ENCODE measurements around the gene AHI1.

The AHI1 gene

GRCh38 chr6:135310291-135310690 is 187.2 kb downstream of the AHI1 start:
- no peaks in the 10 kb centered on the region for H3K9me3 Mint-ChIP-seq
- H3K36me3 Mint-ChIP-seq (ENCODE audit: low read depth), result peaks cover 30% of the 10 kb centered on the region
- no peaks in the 10 kb centered on the region for H3K27me3 Mint-ChIP-seq
- H3K4me3 Mint-ChIP-seq, result no peak overlapping the region
- no peak overlapping the region for H3K27ac Mint-ChIP-seq
- no peak for DNase-seq
- no peaks in the 10 kb centered on the region for H3K4me1 Mint-ChIP-seq (ENCODE audit: low read depth)

- Mint-ChIP-seq H3K27ac (no peak overlapping the region), H3K9me3 (peaks cover 2% of the 10 kb centered on the region), H3K4me3 (no peak overlapping the region), H3K36me3 (ENCODE audit: low read depth) (peaks cover 49% of the 10 kb centered on the region), H3K27me3 (no peaks in the 10 kb centered on the region), H3K4me1 (ENCODE audit: low read depth) (no peaks in the 10 kb centered on the region)
- no peak for DNase-seq
Measured at GRCh38 chr6:135306740-135307420, 190.7 kb downstream of the AHI1 start.

GRCh38 chr6:135306166-135306565 is 191.4 kb downstream of the AHI1 start:
- Mint-ChIP-seq H3K4me1 (ENCODE audit: low read depth) (no peaks in the 10 kb centered on the region), H3K27me3 (no peaks in the 10 kb centered on the region), H3K27ac (no peak overlapping the region), H3K4me3 (no peak overlapping the region), H3K36me3 (ENCODE audit: low read depth) (peaks cover 52% of the 10 kb centered on the region), H3K9me3 (peaks cover 2% of the 10 kb centered on the region)
- DNase-seq, result no peak

GRCh38 chr6:135305684-135306083 is 191.9 kb downstream of the AHI1 start:
- H3K4me3 Mint-ChIP-seq, result no peak overlapping the region
- H3K9me3 Mint-ChIP-seq, result peaks cover 2% of the 10 kb centered on the region
- no peaks in the 10 kb centered on the region for H3K4me1 Mint-ChIP-seq (ENCODE audit: low read depth)
- DNase-seq, result no peak
- H3K27me3 Mint-ChIP-seq, result no peaks in the 10 kb centered on the region
- peaks cover 52% of the 10 kb centered on the region for H3K36me3 Mint-ChIP-seq (ENCODE audit: low read depth)
- H3K27ac Mint-ChIP-seq, result no peak overlapping the region

GRCh38 chr6:135304883-135305282 is 192.7 kb downstream of the AHI1 start:
- H3K4me1 Mint-ChIP-seq (ENCODE audit: low read depth), result no peaks in the 10 kb centered on the region
- H3K9me3 Mint-ChIP-seq, result peaks cover 2% of the 10 kb centered on the region
- DNase-seq, result no peak
- H3K27ac Mint-ChIP-seq, result no peak overlapping the region
- no peak overlapping the region for H3K4me3 Mint-ChIP-seq
- no peaks in the 10 kb centered on the region for H3K27me3 Mint-ChIP-seq
- peaks cover 55% of the 10 kb centered on the region for H3K36me3 Mint-ChIP-seq (ENCODE audit: low read depth)

GRCh38 chr6:135301304-135301703 is 196.2 kb downstream of the AHI1 start:
- H3K4me1 Mint-ChIP-seq (ENCODE audit: low read depth), result peaks cover 24% of the 10 kb centered on the region
- no peak for DNase-seq

GRCh38 chr6:135300576-135300975 is 197.0 kb downstream of the AHI1 start:
- H3K27ac Mint-ChIP-seq, result no peak overlapping the region
- H3K36me3 Mint-ChIP-seq (ENCODE audit: low read depth), result peaks cover 58% of the 10 kb centered on the region
- peaks cover 2% of the 10 kb centered on the region for H3K9me3 Mint-ChIP-seq
- H3K4me3 Mint-ChIP-seq, result no peak overlapping the region
- no peaks in the 10 kb centered on the region for H3K27me3 Mint-ChIP-seq
- peaks cover 24% of the 10 kb centered on the region for H3K4me1 Mint-ChIP-seq (ENCODE audit: low read depth)
- no peak for DNase-seq

More at GRCh38 chr6:135301304-135301703, 196.2 kb downstream of the AHI1 start:
- Mint-ChIP-seq H3K9me3 (peaks cover 2% of the 10 kb centered on the region), H3K36me3 (ENCODE audit: low read depth) (peaks cover 55% of the 10 kb centered on the region), H3K4me3 (no peak overlapping the region), H3K27ac (no peak overlapping the region), H3K27me3 (no peaks in the 10 kb centered on the region)

GRCh38 chr6:135299256-135299655 is 198.3 kb downstream of the AHI1 start:
- Mint-ChIP-seq H3K4me1 (ENCODE audit: low read depth) (peaks cover 24% of the 10 kb centered on the region), H3K4me3 (no peak overlapping the region), H3K27ac (peak overlapping the region; percentile 89), H3K27me3 (no peaks in the 10 kb centered on the region), H3K9me3 (peaks cover 6% of the 10 kb centered on the region), H3K36me3 (ENCODE audit: low read depth) (peaks cover 56% of the 10 kb centered on the region)
- no peak for DNase-seq

GRCh38 chr6:135298455-135298854 is 199.1 kb downstream of the AHI1 start:
- Mint-ChIP-seq H3K27ac (peak overlapping the region; percentile 89), H3K36me3 (ENCODE audit: low read depth) (peaks cover 53% of the 10 kb centered on the region), H3K27me3 (no peaks in the 10 kb centered on the region), H3K4me1 (ENCODE audit: low read depth) (peaks cover 24% of the 10 kb centered on the region), H3K9me3 (peaks cover 4% of the 10 kb centered on the region), H3K4me3 (peak overlapping the region; percentile 10)
- DNase-seq, result no peak

- no peak overlapping the region for H3K4me3 Mint-ChIP-seq
- H3K4me1 Mint-ChIP-seq (ENCODE audit: low read depth), result peaks cover 24% of the 10 kb centered on the region
- no peak overlapping the region for H3K27ac Mint-ChIP-seq
- no peaks in the 10 kb centered on the region for H3K27me3 Mint-ChIP-seq
- DNase-seq, result no peak
- H3K36me3 Mint-ChIP-seq (ENCODE audit: low read depth), result peaks cover 39% of the 10 kb centered on the region
- peaks cover 4% of the 10 kb centered on the region for H3K9me3 Mint-ChIP-seq
Measured at GRCh38 chr6:135296715-135297114, 200.8 kb downstream of the AHI1 start.

- Mint-ChIP-seq H3K4me1 (ENCODE audit: low read depth) (peaks cover 24% of the 10 kb centered on the region), H3K9me3 (peaks cover 4% of the 10 kb centered on the region), H3K27ac (no peak overlapping the region), H3K36me3 (ENCODE audit: low read depth) (peaks cover 30% of the 10 kb centered on the region), H3K4me3 (no peak overlapping the region), H3K27me3 (no peaks in the 10 kb centered on the region)
- no peak for DNase-seq
Measured at GRCh38 chr6:135295085-135295484, 202.5 kb downstream of the AHI1 start.

- Mint-ChIP-seq H3K36me3 (ENCODE audit: low read depth) (peaks cover 34% of the 10 kb centered on the region), H3K27ac (no peak overlapping the region), H3K27me3 (no peaks in the 10 kb centered on the region), H3K9me3 (peaks cover 4% of the 10 kb centered on the region), H3K4me3 (no peak overlapping the region), H3K4me1 (ENCODE audit: low read depth) (peaks cover 9% of the 10 kb centered on the region)
- no peak for DNase-seq
Measured at GRCh38 chr6:135291288-135292076, 206.1 kb downstream of the AHI1 start.

GRCh38 chr6:135289816-135290215 is 207.7 kb downstream of the AHI1 start:
- H3K27me3 Mint-ChIP-seq, result no peaks in the 10 kb centered on the region
- no peak overlapping the region for H3K4me3 Mint-ChIP-seq
- peaks cover 9% of the 10 kb centered on the region for H3K4me1 Mint-ChIP-seq (ENCODE audit: low read depth)
- no peak for DNase-seq
- no peak overlapping the region for H3K27ac Mint-ChIP-seq
- H3K9me3 Mint-ChIP-seq, result no peaks in the 10 kb centered on the region
- H3K36me3 Mint-ChIP-seq (ENCODE audit: low read depth), result peaks cover 30% of the 10 kb centered on the region

- H3K4me3 Mint-ChIP-seq, result no peak overlapping the region
- H3K4me1 Mint-ChIP-seq (ENCODE audit: low read depth), result peaks cover 9% of the 10 kb centered on the region
- peaks cover 23% of the 10 kb centered on the region for H3K36me3 Mint-ChIP-seq (ENCODE audit: low read depth)
- H3K9me3 Mint-ChIP-seq, result no peaks in the 10 kb centered on the region
- peak overlapping the region; percentile 38 for H3K27ac Mint-ChIP-seq
- no peak for DNase-seq
- no peaks in the 10 kb centered on the region for H3K27me3 Mint-ChIP-seq
Measured at GRCh38 chr6:135286962-135287538, 210.5 kb downstream of the AHI1 start.

GRCh38 chr6:135285165-135285564 is 212.4 kb downstream of the AHI1 start:
- Mint-ChIP-seq H3K27me3 (no peaks in the 10 kb centered on the region), H3K4me1 (ENCODE audit: low read depth) (peaks cover 9% of the 10 kb centered on the region), H3K9me3 (no peaks in the 10 kb centered on the region), H3K36me3 (ENCODE audit: low read depth) (peaks cover 23% of the 10 kb centered on the region), H3K4me3 (no peak overlapping the region), H3K27ac (no peak overlapping the region)
- no peak for DNase-seq

Measured in activated T-cell treated with anti-CD3 and anti-CD28 coated beads, Interleukin-2, amount 50 U/mL, for 24 hours (primary cell).